PC-3 (cell line): ENCODE results near the gene C11orf87. TPM values are rescaled to one million over a fixed set of nuclear protein-coding genes. Genes with fewer than 3 reads are reported as not detected.

Experiments
- ATAC-seq: fragments of 200-7000 bp; cut with Tn5 transposase; 2 replicates; pipeline ENCODE4 v1.9.1; 2020; ENCODE audit warnings: mild to moderate bottlenecking, moderate library complexity
- BruUV-seq: library from RNA; stranded (reverse); fragments of 400-500 nt; replicated peaks from 2 replicates; lab custom pipeline; 2021; lab: Mats Ljungman, UMichigan
- CTCF ChIA-PET: fragments of 300-600 bp; sonication (Branson Sonifier 250); formaldehyde crosslinking; loops from one replicate; lab custom pipeline; 2022; ENCODE audit warnings: antibody characterized with exemption; lab: Charles Lee
- POLR2A ChIA-PET: fragments of 300-600 bp; sonication (Branson Sonifier 250); formaldehyde crosslinking; loops from one replicate; lab custom pipeline; 2022; ENCODE audit warnings: antibody characterized with exemption; ENCODE audit not compliant: unreplicated experiment; lab: Charles Lee
- DNase-seq: peaks from one replicate; pipeline ENCODE4 v3.0.0-alpha.2; 2015
- H2AFZ ChIP-seq: fragments of 300-600 bp; sonication (generic); 2 replicates; pipeline ENCODE4 v1.6.0; 2016; ENCODE audit warnings: antibody characterized with exemption, low read length
- H3F3A ChIP-seq: fragments of 300-600 bp; sonication (generic); one replicate; pipeline ENCODE4 v1.6.0; 2017; ENCODE audit warnings: antibody characterized with exemption, low read length, control low read depth, mild to moderate bottlenecking; ENCODE audit not compliant: unreplicated experiment
- H3K27ac ChIP-seq: fragments of 300-600 bp; sonication (generic); 2 replicates; pipeline ENCODE4 v1.5.1; 2016; ENCODE audit warnings: mild to moderate bottlenecking, low read length
- H3K27me3 ChIP-seq: fragments of 300-600 bp; sonication (generic); 2 replicates; pipeline ENCODE4 v1.6.1; 2016; ENCODE audit warnings: low read length, mixed read lengths
- H3K36me3 ChIP-seq: fragments of 300-600 bp; sonication (generic); 2 replicates; pipeline ENCODE4 v1.6.1; 2016; ENCODE audit warnings: low read depth, mixed run types, low read length, mixed read lengths
- H3K4me1 ChIP-seq: fragments of 300-600 bp; sonication (generic); 2 replicates; pipeline ENCODE4 v1.5.1; 2016; ENCODE audit warnings: low read length; ENCODE audit not compliant: insufficient read depth
- H3K4me2 ChIP-seq: fragments of 300-600 bp; sonication (generic); 2 replicates; pipeline ENCODE4 v1.6.0; 2016; ENCODE audit warnings: low read length
- H3K4me3 ChIP-seq: fragments of 300-600 bp; sonication (generic); 2 replicates; pipeline ENCODE4 v1.5.1; 2016; ENCODE audit warnings: mild to moderate bottlenecking, low read length, mixed read lengths
- H3K79me2 ChIP-seq: fragments of 300-600 bp; sonication (generic); 2 replicates; pipeline ENCODE4 v1.6.1; 2017; ENCODE audit warnings: low read length, mixed read lengths
- H3K9ac ChIP-seq: fragments of 300-600 bp; sonication (generic); 2 replicates; pipeline ENCODE4 v1.6.0; 2016; ENCODE audit warnings: mild to moderate bottlenecking, low read length
- H3K9me2 ChIP-seq: fragments of 300-600 bp; sonication (generic); replicated peaks from 2 replicates; pipeline ENCODE4 v1.6.1; 2016; ENCODE audit warnings: mixed run types, low read length, mixed read lengths
- H3K9me3 ChIP-seq: fragments of 300-600 bp; sonication (generic); 2 replicates; pipeline ENCODE4 v1.6.1; 2016; ENCODE audit warnings: low read length, mixed read lengths
- H4K20me1 ChIP-seq: fragments of 300-600 bp; sonication (generic); 2 replicates; pipeline ENCODE4 v1.6.1; 2016; ENCODE audit warnings: low read length, mixed read lengths
- EZH2 ChIP-seq: fragments of 300-600 bp; sonication (generic); IDR thresholded peaks from one replicate; pipeline ENCODE4 v1.6.1; 2017; ENCODE audit warnings: antibody characterized with exemption, mild to moderate bottlenecking, low read length; ENCODE audit not compliant: unreplicated experiment
- EZH2phosphoT487 ChIP-seq: fragments of 300-600 bp; sonication (generic); IDR thresholded peaks from 2 replicates; pipeline ENCODE4 v1.6.1; 2018; ENCODE audit warnings: mild to moderate bottlenecking, antibody characterized with exemption, low read length, borderline replicate concordance
- intact Hi-C: fragments of 100-400 bp; cut with micrococcal nuclease; formaldehyde crosslinking; loops from 2 replicates; pipeline ENCODE4 v1.9.0; 2023
- total RNA-seq: library from RNA; depleted of rRNA; stranded (reverse); fragments of >200 nt; gene quantifications from 2 replicates; pipeline ENCODE4 v1.2.3, GENCODE V29; 2014
- TF ChIP-seq, protein P1 (sequence below): fragments of 300-600 bp; sonication (generic); conservative IDR thresholded peaks from 2 replicates; pipeline ENCODE4 v1.5.1; 2017; ENCODE audit warnings: antibody characterized with exemption, low read depth, mild to moderate bottlenecking, low read length

Gene C11orf87
- total RNA-seq, 1 experiment from 2014 or later = not detected

DNA sequence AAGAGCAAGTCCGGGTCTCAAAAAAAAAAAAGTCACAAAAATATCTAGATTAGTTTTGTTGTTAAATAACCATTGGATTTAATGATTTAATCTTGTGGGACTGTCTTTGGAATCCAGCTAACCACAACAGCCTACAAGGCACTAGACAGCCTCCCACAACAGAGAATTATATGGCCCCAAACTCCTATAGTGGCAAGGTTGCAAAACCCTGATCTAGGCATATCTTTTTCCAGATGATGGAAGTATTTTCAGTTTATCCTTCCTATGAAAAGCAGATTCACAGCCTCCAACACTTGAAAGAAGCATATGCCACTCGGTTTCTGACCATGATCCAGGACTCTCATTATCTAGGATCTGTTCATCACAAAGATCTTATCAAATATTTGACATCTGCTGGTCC lies 5.4 kb upstream of the C11orf87 start:
- no peaks in the 10 kb centered on the region for H3F3A ChIP-seq
- H2AFZ ChIP-seq = no peak overlapping the region
- no peak overlapping the region for H3K27ac ChIP-seq
- no peak for DNase-seq
- no peak for ATAC-seq
- ChIA-PET CTCF (no interaction called here), POLR2A (no interaction called here)
- TF ChIP-seq EZH2phosphoT487 = no peak
- no peak for TF ChIP-seq EZH2
- TF ChIP-seq, protein P1, sequence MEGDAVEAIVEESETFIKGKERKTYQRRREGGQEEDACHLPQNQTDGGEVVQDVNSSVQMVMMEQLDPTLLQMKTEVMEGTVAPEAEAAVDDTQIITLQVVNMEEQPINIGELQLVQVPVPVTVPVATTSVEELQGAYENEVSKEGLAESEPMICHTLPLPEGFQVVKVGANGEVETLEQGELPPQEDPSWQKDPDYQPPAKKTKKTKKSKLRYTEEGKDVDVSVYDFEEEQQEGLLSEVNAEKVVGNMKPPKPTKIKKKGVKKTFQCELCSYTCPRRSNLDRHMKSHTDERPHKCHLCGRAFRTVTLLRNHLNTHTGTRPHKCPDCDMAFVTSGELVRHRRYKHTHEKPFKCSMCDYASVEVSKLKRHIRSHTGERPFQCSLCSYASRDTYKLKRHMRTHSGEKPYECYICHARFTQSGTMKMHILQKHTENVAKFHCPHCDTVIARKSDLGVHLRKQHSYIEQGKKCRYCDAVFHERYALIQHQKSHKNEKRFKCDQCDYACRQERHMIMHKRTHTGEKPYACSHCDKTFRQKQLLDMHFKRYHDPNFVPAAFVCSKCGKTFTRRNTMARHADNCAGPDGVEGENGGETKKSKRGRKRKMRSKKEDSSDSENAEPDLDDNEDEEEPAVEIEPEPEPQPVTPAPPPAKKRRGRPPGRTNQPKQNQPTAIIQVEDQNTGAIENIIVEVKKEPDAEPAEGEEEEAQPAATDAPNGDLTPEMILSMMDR = no peak
- no peak overlapping the region for H3K9ac ChIP-seq
- no TSS peak for BruUV-seq
- no peak overlapping the region for H3K4me2 ChIP-seq
- H3K9me2 ChIP-seq = no peaks in the 10 kb centered on the region
- H3K4me1 ChIP-seq = no peaks in the 10 kb centered on the region
- peaks cover 35% of the 10 kb centered on the region for H3K27me3 ChIP-seq
- H3K79me2 ChIP-seq = no peaks in the 10 kb centered on the region
- H3K4me3 ChIP-seq = no peak overlapping the region
- H3K36me3 ChIP-seq = no peaks in the 10 kb centered on the region
- intact Hi-C loops = no loop called here
- no peaks in the 10 kb centered on the region for H4K20me1 ChIP-seq
- H3K9me3 ChIP-seq = no peaks in the 10 kb centered on the region

DNA sequence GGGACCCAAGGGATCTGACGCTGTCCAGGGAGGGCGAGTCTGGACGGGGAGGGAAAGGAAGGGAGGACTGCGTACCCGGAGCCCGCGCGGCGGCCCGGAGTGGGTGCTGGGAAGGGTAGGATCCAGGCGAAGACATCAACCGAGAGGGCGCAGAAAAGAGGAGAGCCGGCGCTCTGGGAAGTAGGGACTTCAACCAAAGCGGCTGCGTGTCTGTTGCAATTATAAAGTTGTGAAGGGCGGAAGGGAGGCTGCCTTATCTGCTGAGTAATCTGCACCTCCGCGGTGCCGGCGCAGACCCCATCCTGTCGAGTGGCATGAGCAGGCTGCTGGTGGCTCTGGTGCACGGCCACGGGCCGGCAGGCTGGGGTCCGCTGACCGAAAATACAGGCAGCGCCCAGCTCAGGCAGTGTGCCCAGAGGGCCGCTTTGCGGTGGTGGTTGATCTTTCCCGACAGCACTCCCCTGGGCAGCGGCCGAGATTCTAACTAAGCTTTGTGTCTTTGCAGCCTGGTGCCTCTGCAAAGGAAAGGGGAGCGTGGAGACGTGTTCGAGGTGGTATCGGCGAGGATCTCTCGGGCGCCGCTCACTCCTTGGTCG lies 978 bp downstream of the C11orf87 start:
- ChIA-PET POLR2A (no interaction called here), CTCF (no interaction called here)
- H4K20me1 ChIP-seq = no peaks in the 10 kb centered on the region
- H3F3A ChIP-seq = no peaks in the 10 kb centered on the region
- H3K36me3 ChIP-seq = no peaks in the 10 kb centered on the region
- intact Hi-C loops = no loop called here
- H2AFZ ChIP-seq = no peak overlapping the region
- TF ChIP-seq EZH2phosphoT487 = no peak
- no peak for TF ChIP-seq EZH2
- TF ChIP-seq, protein P1 = no peak
- no peaks in the 10 kb centered on the region for H3K9me3 ChIP-seq
- no peak overlapping the region for H3K9ac ChIP-seq
- no peak overlapping the region for H3K4me3 ChIP-seq
- H3K27me3 ChIP-seq = peaks cover 45% of the 10 kb centered on the region
- BruUV-seq = no TSS peak
- no peak overlapping the region for H3K27ac ChIP-seq
- DNase-seq (no peak), ATAC-seq (no peak)
- no peaks in the 10 kb centered on the region for H3K79me2 ChIP-seq
- H3K4me2 ChIP-seq = no peak overlapping the region
- no peaks in the 10 kb centered on the region for H3K9me2 ChIP-seq
- no peaks in the 10 kb centered on the region for H3K4me1 ChIP-seq

- no peaks in the 10 kb centered on the region for H4K20me1 ChIP-seq
- H3K9me2 ChIP-seq = no peaks in the 10 kb centered on the region
- H3K27ac ChIP-seq = no peak overlapping the region
- ATAC-seq (no peak), DNase-seq (no peak)
- H3K4me1 ChIP-seq = no peaks in the 10 kb centered on the region
- intact Hi-C loops = no loop called here
- H3K9me3 ChIP-seq = no peaks in the 10 kb centered on the region
- ChIA-PET CTCF (no interaction called here), POLR2A (no interaction called here)
- BruUV-seq = no TSS peak
- H3K79me2 ChIP-seq = no peaks in the 10 kb centered on the region
- no peak overlapping the region for H3K4me3 ChIP-seq
- H3K4me2 ChIP-seq = no peak overlapping the region
- H3F3A ChIP-seq = no peaks in the 10 kb centered on the region
- peaks cover 45% of the 10 kb centered on the region for H3K27me3 ChIP-seq
- no peaks in the 10 kb centered on the region for H3K36me3 ChIP-seq
- no peak overlapping the region for H3K9ac ChIP-seq
- TF ChIP-seq EZH2phosphoT487 (no peak), EZH2 (no peak)
- TF ChIP-seq, protein P1 = no peak
- no peak overlapping the region for H2AFZ ChIP-seq
Observed at GRCh38 chr11:109423466-109424190, 1.6 kb downstream of the C11orf87 start.
